Subcutaneous abdominal adipose tissue (tissue), 5 donors: Measurements from ENCODE around the gene FNBP1L.
"Not testable (repeated sequence)": the region's sequence is repeated elsewhere in the genome, so short reads cannot be mapped to it uniquely, and the experiment has no call there.

ENCODE experiments used
- H3K27ac ChIP-seq: one replicate; pipeline ENCODE4 v1.7.0; 2013; ENCODE audit warnings: low read depth, mild to moderate bottlenecking, inconsistent platforms, low read length, moderate library complexity
- H3K27me3 ChIP-seq, 5 donors: one replicate each; pipeline ENCODE4 v1.7.0; 2013; ENCODE audit warnings: low read length in 5 of 5, inconsistent platforms in 1 of 5; ENCODE audit not compliant: control insufficient read depth in 5 of 5, insufficient read depth in 4 of 5
- H3K36me3 ChIP-seq, 5 donors: one replicate each; pipeline ENCODE4 v1.7.0; 2013; ENCODE audit warnings: low read length in 5 of 5; ENCODE audit not compliant: control insufficient read depth in 5 of 5, insufficient read depth in 5 of 5
- H3K4me1 ChIP-seq, 5 donors: one replicate each; pipeline ENCODE4 v1.7.0; 2013; ENCODE audit warnings: low read length in 5 of 5, mild to moderate bottlenecking in 3 of 5, moderate library complexity in 1 of 5; ENCODE audit not compliant: control insufficient read depth in 5 of 5, insufficient read depth in 5 of 5
- H3K4me3 ChIP-seq, 5 donors: one replicate each; pipeline ENCODE4 v1.7.0; 2013; ENCODE audit warnings: low read length in 5 of 5, low read depth in 1 of 5
- H3K9ac ChIP-seq, 5 donors: one replicate each; pipeline ENCODE4 v1.7.0; 2013; ENCODE audit warnings: low read length in 5 of 5, mild to moderate bottlenecking in 4 of 5, moderate library complexity in 3 of 5
- H3K9me3 ChIP-seq, 5 donors: one replicate each; pipeline ENCODE4 v1.7.0; 2013; ENCODE audit warnings: low read length in 5 of 5; ENCODE audit not compliant: control insufficient read depth in 5 of 5
- donor health status: healthy.
- donor health status: healthy.
- donor health status: healthy.
- donor health status: healthy.
- donor health status: healthy.

Gene FNBP1L

DNA sequence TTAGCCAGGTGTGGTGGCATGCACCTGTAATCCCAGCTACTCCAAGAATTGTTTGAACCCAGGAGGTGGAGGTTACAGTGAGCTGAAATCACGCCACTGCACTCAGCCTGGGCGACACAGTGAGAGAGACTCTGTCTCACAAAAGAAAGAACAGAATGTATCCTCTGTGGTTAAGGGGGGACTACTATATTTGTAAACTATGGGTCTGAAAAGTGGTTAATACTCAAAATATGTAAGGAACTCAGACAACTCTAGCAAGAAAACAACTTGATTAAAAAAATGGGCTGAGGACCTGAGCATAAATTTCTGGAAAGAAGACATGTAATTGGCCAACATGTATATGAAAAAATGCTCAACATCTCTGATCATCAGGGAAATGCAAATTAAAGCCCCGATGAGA, 11.2 kb downstream of the FNBP1L start:
- Histone ChIP-seq H3K36me3 (no peaks in the 10 kb centered on the region), H3K9ac (no peak overlapping the region), H3K27me3 (no peaks in the 10 kb centered on the region), H3K9me3 (no peaks in the 10 kb centered on the region), H3K4me1 (no peaks in the 10 kb centered on the region), H3K4me3 (no peak overlapping the region), H3K27ac (no peak overlapping the region)

- H3K4me1 ChIP-seq = no peaks in the 10 kb centered on the region
- peaks cover 0 to 3% (median 0%) of the 10 kb centered on the region in 5 donors for H3K9me3 ChIP-seq
- H3K9ac ChIP-seq = no peak overlapping the region
- no peaks in the 10 kb centered on the region for H3K36me3 ChIP-seq
- H3K27ac ChIP-seq = no peak overlapping the region
- H3K4me3 ChIP-seq = no peak overlapping the region
- no peaks in the 10 kb centered on the region for H3K27me3 ChIP-seq
Observed at GRCh38 chr1:93461236-93461635, 13.3 kb downstream of the FNBP1L start.

GRCh38 chr1:93463960-93464359, 16.0 kb downstream of the FNBP1L start:
- Histone ChIP-seq H3K36me3 (no peaks in the 10 kb centered on the region), H3K27ac (no peak overlapping the region), H3K9me3 (peaks cover 0 to 3% (median 0%) of the 10 kb centered on the region in 5 donors), H3K27me3 (no peaks in the 10 kb centered on the region), H3K4me1 (no peaks in the 10 kb centered on the region), H3K4me3 (no peak overlapping the region), H3K9ac (no peak overlapping the region)

GRCh38 chr1:93465371-93466082, 17.6 kb downstream of the FNBP1L start:
- not testable (repeated sequence) for H3K4me3 ChIP-seq, H3K27ac ChIP-seq, H3K4me1 ChIP-seq, H3K36me3 ChIP-seq, H3K9me3 ChIP-seq, H3K27me3 ChIP-seq, H3K9ac ChIP-seq

- H3K27ac ChIP-seq = no peak overlapping the region
- peaks cover 0 to 3% (median 0%) of the 10 kb centered on the region in 5 donors for H3K9me3 ChIP-seq
Observed at GRCh38 chr1:93467606-93468005, 19.7 kb downstream of the FNBP1L start.

DNA sequence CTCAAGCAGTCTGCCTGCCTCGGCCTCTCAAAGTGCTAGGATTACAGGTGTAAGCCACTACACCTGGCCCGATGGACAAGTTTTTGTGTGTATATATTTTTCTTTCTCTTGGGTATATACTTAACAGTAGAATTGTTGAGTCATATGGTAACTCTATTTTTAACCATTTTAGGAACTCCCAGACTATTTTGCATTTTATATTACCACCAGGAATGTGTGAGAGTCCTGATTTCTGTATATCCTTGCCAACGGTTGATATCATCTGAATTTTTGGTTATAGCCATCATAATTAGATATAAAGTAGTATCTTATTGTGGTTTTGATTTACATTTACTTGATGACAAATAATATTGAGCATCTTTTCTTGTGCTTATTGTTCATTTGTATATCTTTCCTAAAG, 20.7 kb downstream of the FNBP1L start:
- Histone ChIP-seq H3K9me3 (peaks cover 0 to 3% (median 0%) of the 10 kb centered on the region in 5 donors), H3K4me1 (peaks cover 0 to 9% (median 4%) of the 10 kb centered on the region in 5 donors), H3K27ac (no peak overlapping the region), H3K27me3 (no peaks in the 10 kb centered on the region), H3K36me3 (no peaks in the 10 kb centered on the region), H3K9ac (no peak overlapping the region), H3K4me3 (no peak overlapping the region)

More at GRCh38 chr1:93467606-93468005, 19.7 kb downstream of the FNBP1L start:
- Histone ChIP-seq H3K4me3 (no peak overlapping the region), H3K4me1 (peaks cover 0 to 9% (median 4%) of the 10 kb centered on the region in 5 donors), H3K27me3 (no peaks in the 10 kb centered on the region), H3K9ac (no peak overlapping the region), H3K36me3 (no peaks in the 10 kb centered on the region)

DNA sequence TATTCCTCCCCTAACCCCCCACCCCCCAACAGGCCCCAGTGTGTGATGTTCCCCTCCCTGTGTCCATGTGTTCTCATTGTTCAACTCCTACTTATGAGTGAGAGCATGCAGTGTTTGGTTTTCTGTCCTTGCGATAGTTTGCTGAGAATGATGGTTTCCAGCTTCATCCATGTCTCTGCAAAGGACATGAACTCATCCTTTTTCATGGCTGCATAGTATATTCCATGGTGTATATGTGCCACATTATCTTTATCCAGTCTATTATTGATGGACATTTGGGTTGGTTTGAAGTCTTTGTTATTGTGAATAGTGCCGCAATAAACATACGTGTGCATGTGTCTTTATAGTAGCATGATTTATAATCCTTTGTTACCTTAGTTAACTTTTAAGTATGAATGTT, 21.3 kb downstream of the FNBP1L start:
- not testable (repeated sequence) for H3K4me1 ChIP-seq, H3K36me3 ChIP-seq, H3K27me3 ChIP-seq, H3K27ac ChIP-seq, H3K9ac ChIP-seq, H3K4me3 ChIP-seq, H3K9me3 ChIP-seq

GRCh38 chr1:93471284-93471683, 23.4 kb downstream of the FNBP1L start:
- Histone ChIP-seq H3K9me3 (peaks cover 0 to 3% (median 0%) of the 10 kb centered on the region in 5 donors), H3K4me3 (no peak overlapping the region), H3K9ac (no peak overlapping the region), H3K27ac (no peak overlapping the region), H3K4me1 (peaks cover 0 to 17% (median 8%) of the 10 kb centered on the region in 5 donors), H3K36me3 (no peaks in the 10 kb centered on the region), H3K27me3 (no peaks in the 10 kb centered on the region)

GRCh38 chr1:93471911-93472310, 24.0 kb downstream of the FNBP1L start:
- no peaks in the 10 kb centered on the region for H3K27me3 ChIP-seq
- peaks cover 0 to 17% (median 8%) of the 10 kb centered on the region in 5 donors for H3K4me1 ChIP-seq
- peaks cover 0 to 3% (median 0%) of the 10 kb centered on the region in 5 donors for H3K9me3 ChIP-seq
- H3K36me3 ChIP-seq = no peaks in the 10 kb centered on the region
- H3K9ac ChIP-seq = no peak overlapping the region
- H3K4me3 ChIP-seq = no peak overlapping the region
- no peak overlapping the region for H3K27ac ChIP-seq

DNA sequence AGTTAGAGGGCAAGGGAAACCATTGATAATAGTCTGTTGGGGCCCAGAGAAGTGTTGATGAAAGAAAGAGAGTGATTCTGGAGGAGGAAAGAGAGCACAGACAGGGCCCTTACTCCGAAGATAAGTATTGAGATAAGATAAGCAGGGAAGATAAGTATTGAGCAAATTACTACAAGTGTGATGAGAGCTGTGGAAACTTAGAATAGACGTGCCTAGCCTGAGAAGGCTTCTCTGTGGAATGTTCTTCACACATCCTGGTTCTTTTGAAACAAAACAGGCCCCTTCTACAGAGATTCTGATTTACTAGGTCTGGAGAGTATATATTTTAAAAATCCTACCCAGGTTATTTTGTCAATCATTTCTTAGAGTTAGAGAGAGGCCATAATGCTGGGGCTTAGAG, 26.4 kb downstream of the FNBP1L start:
- Histone ChIP-seq H3K27me3 (no peaks in the 10 kb centered on the region), H3K9me3 (peaks cover 0 to 12% (median 10%) of the 10 kb centered on the region in 5 donors), H3K27ac (no peak overlapping the region), H3K4me1 (peaks cover 0 to 17% (median 8%) of the 10 kb centered on the region in 5 donors), H3K9ac (no peak overlapping the region), H3K4me3 (no peak overlapping the region), H3K36me3 (no peaks in the 10 kb centered on the region)
